Ovary (tissue), 9 donors: ENCODE data around the gene ZNF415. TPM values are rescaled to one million over a fixed set of nuclear protein-coding genes. Genes with fewer than 3 reads are reported as not detected.

Source experiments
- DNase-seq, 5 donors: peaks; one replicate each; pipeline ENCODE4 v3.0.0-alpha.2; 2019 to 2020
- H3K27ac ChIP-seq, 2 donors: fragments of 200-600 bp; one replicate each; pipeline versions ENCODE4 v1.5.1 to v1.8.0; 2019 to 2022
- H3K27me3 ChIP-seq: fragments of 200-600 bp; one replicate; pipeline ENCODE4 v1.8.0; 2022
- H3K36me3 ChIP-seq: fragments of 200-600 bp; sonication (generic); one replicate; pipeline ENCODE4 v1.5.1; 2019
- H3K4me1 ChIP-seq: one replicate; pipeline ENCODE4 v1.8.1; 2013; ENCODE audit warnings: mild to moderate bottlenecking, moderate library complexity; ENCODE audit not compliant: insufficient read depth
- H3K4me3 ChIP-seq: fragments of 200-600 bp; sonication (generic); one replicate; pipeline ENCODE4 v1.5.1; 2017
- H3K9me3 ChIP-seq, 2 donors: fragments of 200-600 bp in 1 of 2; sonication (generic) in 1 of 2; one replicate each; pipeline versions ENCODE4 v1.5.1 to v1.8.1; 2013 to 2019; ENCODE audit warnings: mild to moderate bottlenecking in 1 of 2, moderate library complexity in 1 of 2
- EP300 ChIP-seq: sonication (generic); formaldehyde crosslinking; IDR thresholded peaks from one replicate; pipeline ENCODE4 v1.6.1; 2017; ENCODE audit warnings: antibody characterized with exemption
- POLR2A ChIP-seq: fragments of 450-650 bp; IDR thresholded peaks from one replicate; pipeline ENCODE4 v1.6.1; 2017; ENCODE audit warnings: antibody characterized with exemption, mild to moderate bottlenecking, moderate library complexity
- WGBS, 3 donors: extraction: QIAGEN DNeasy Blood & Tissue Kit in 1 of 3; methylation state at CpG; one replicate each; pipeline versions ENCODE4 v1.1.5 to v1.1.7; 2013 to 2017; 5-methylcytosine and 5-hydroxymethylcytosine counted together
- intact Hi-C, 4 donors: fragments of 100-400 bp; cut with DNase I; formaldehyde crosslinking; loops; one replicate each; pipeline versions ENCODE4 v1.11.0 to v1.15.1; 2022 to 2023
- polyA plus RNA-seq, 2 donors: library from polyadenylated mRNA; stranded (reverse); fragments of 200-250 nt in 1 of 2; fragments of 350-450 nt in 1 of 2; fragmentation: Illumina TruSeq in 1 of 2; extraction: RNeasy Lipid Tissue Mini Kit (QIAGEN cat#74804) in 1 of 2; gene quantifications; one replicate each; pipeline ENCODE4 v1.2.3, GENCODE V29; 2013 to 2014
- total RNA-seq, 7 donors: library from RNA; depleted of rRNA in 2 of 7; stranded (reverse); fragments of >200 nt in 2 of 7; fragmentation: NEBNext Ultra II Directional in 3 of 7; extraction: Animal tissue kit (Norgen Biotek cat#: 25700) in 3 of 7; gene quantifications; one replicate each; pipeline versions ENCODE4 v1.1.0 to v1.2.4, GENCODE V29; 2016 to 2023
- TF ChIP-seq, protein P1 (sequence below), 3 donors: fragments of 450-650 bp in 2 of 3; fragments of 200-600 bp in 1 of 3; IDR thresholded peaks; one replicate each; pipeline versions ENCODE4 v1.5.1 to v1.8.0; 2016 to 2022; ENCODE audit warnings: antibody characterized with exemption in 3 of 3, mild to moderate bottlenecking in 1 of 3
- donor health status: DM: no; HTN: no; CAD: no; lungs with moderate emphysema.
- donor health status: DM: no; HTN: no; CAD: no.
- donor health status: Bipolar disorder and iron deficiency.
- donor health status: DM: yes; HTN: yes; CAD: no.
- donor health status: DM: no; HTN: no; CAD: no.
- donor health status: DM: yes; HTN: yes; CAD: no.

ZNF415 gene
- total and polyA plus RNA-seq, 9 donors, result 7.0 to 18.6 (median 12.4) TPM

DNA sequence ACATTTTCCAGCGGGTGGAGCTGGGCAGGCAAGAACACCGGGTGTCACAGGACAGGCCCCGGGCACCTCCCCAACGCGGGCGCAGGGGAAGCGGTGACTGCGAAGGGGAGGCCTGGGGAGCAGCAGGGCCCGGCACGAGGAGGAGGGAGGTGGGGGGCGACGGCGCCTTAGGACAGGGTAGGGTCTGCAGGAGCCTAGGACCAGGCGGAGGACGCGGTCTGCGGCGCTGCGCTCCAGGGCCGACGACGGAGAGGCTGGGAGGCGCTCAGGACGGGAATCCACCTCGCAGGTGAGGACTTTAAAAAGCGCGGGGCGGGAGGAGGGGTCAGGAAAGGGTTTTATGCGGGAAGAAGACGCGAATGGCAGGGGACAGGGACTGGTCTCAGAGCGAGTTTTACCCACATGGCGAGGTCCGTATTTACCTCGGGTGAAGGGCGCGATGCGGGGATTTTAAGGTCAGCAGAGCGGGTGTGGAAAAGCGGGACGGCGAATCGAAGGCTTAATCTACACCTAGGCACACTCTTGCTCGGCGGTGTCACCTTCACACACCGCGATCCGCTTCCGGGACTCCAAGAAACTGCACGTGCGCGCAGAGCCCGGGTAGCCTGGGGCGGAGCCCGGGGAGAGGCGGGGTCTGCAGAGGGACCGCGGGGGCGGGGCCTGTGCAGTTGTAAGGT is 74.7 kb downstream of the ZNF415 start:
- 1 to 3% (median 2%) methylated on average over 59 of the region's 59 CpGs for WGBS, 3 donors
- Histone ChIP-seq H3K9me3 (peaks cover 2 to 4% of the 10 kb centered on the region in 2 donors), H3K4me1 (peaks cover 3% of the 10 kb centered on the region), H3K36me3 (no peaks in the 10 kb centered on the region), H3K27ac (no peak overlapping the region), H3K4me3 (no peak overlapping the region), H3K27me3 (no peaks in the 10 kb centered on the region)
- TF ChIP-seq EP300, result no peak
- TF ChIP-seq, protein P1, sequence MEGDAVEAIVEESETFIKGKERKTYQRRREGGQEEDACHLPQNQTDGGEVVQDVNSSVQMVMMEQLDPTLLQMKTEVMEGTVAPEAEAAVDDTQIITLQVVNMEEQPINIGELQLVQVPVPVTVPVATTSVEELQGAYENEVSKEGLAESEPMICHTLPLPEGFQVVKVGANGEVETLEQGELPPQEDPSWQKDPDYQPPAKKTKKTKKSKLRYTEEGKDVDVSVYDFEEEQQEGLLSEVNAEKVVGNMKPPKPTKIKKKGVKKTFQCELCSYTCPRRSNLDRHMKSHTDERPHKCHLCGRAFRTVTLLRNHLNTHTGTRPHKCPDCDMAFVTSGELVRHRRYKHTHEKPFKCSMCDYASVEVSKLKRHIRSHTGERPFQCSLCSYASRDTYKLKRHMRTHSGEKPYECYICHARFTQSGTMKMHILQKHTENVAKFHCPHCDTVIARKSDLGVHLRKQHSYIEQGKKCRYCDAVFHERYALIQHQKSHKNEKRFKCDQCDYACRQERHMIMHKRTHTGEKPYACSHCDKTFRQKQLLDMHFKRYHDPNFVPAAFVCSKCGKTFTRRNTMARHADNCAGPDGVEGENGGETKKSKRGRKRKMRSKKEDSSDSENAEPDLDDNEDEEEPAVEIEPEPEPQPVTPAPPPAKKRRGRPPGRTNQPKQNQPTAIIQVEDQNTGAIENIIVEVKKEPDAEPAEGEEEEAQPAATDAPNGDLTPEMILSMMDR (IDR thresholded peaks at IDR 0.05), result no peak
- TF ChIP-seq POLR2A, result no peak
- peak in 2 of 5 donors; percentile 45 to 46 for DNase-seq
- intact Hi-C loops, result no loop called here

Other genes starting within 250 kb of the ZNF415 start
- gene ZNF320, start 235.3 kb downstream of the ZNF415 start, total RNA-seq, result 10 to 100 TPM; 10.7 to 28.5 (median 12.2) TPM
- 10 to 100 TPM in 1 of 2 donors, 1 to 10 TPM in 1; 9.3 to 10.4 TPM for gene ZNF320, start 235.3 kb downstream of the ZNF415 start, polyA plus RNA-seq
- gene ZNF888, start 209.5 kb downstream of the ZNF415 start, total RNA-seq, result 1 to 10 TPM; 3.4 to 7.9 (median 4.5) TPM
- 1 to 10 TPM; 2.6 to 3.3 TPM for gene ZNF888, start 209.5 kb downstream of the ZNF415 start, polyA plus RNA-seq
- 10 to 100 TPM in 4 of 7 donors, 1 to 10 TPM in 3; 3.9 to 15.1 (median 11.5) TPM for gene ZNF816, start 170.0 kb downstream of the ZNF415 start, total RNA-seq
- 1 to 10 TPM; 5.2 to 8.7 TPM for gene ZNF816, start 170.0 kb downstream of the ZNF415 start, polyA plus RNA-seq
- not detected for gene ERVV-1, start 119.0 kb downstream of the ZNF415 start, total RNA-seq
- not detected for gene ERVV-1, start 119.0 kb downstream of the ZNF415 start, polyA plus RNA-seq
- gene ERVV-2, start 88.2 kb downstream of the ZNF415 start, total RNA-seq, result not detected
- gene ERVV-2, start 88.2 kb downstream of the ZNF415 start, polyA plus RNA-seq, result not detected
- gene ZNF160, start 29.5 kb downstream of the ZNF415 start, total RNA-seq, result 10 to 100 TPM; 34.3 to 53.2 (median 37.6) TPM
- 10 to 100 TPM; 21.7 to 21.9 TPM for gene ZNF160, start 29.5 kb downstream of the ZNF415 start, polyA plus RNA-seq
- 10 to 100 TPM; 10.6 to 20.5 (median 15.6) TPM for gene ZNF347, start 26.1 kb upstream of the ZNF415 start, total RNA-seq
- 1 to 10 TPM; 4.4 to 9.5 TPM for gene ZNF347, start 26.1 kb upstream of the ZNF415 start, polyA plus RNA-seq
- gene ZNF665, start 60.4 kb upstream of the ZNF415 start, total RNA-seq, result 10 to 100 TPM in 3 of 7 donors, 1 to 10 TPM in 4; 3.9 to 13.0 (median 8.8) TPM
- gene ZNF665, start 60.4 kb upstream of the ZNF415 start, polyA plus RNA-seq, result 10 to 100 TPM in 1 of 2 donors, 1 to 10 TPM in 1; 9.2 to 10.2 TPM
- gene ZNF677, start 122.0 kb upstream of the ZNF415 start, total RNA-seq, result 10 to 100 TPM; 19.4 to 31.3 (median 28.8) TPM
- gene ZNF677, start 122.0 kb upstream of the ZNF415 start, polyA plus RNA-seq, result 10 to 100 TPM; 19.1 to 23.7 TPM
- under 1 TPM in 1 of 7 donors, not detected in 6; 0.25 TPM for gene VN1R2, start 125.4 kb upstream of the ZNF415 start, total RNA-seq
- gene VN1R2, start 125.4 kb upstream of the ZNF415 start, polyA plus RNA-seq, result not detected
- not detected for gene VN1R4, start 134.8 kb upstream of the ZNF415 start, total RNA-seq
- not detected for gene VN1R4, start 134.8 kb upstream of the ZNF415 start, polyA plus RNA-seq
- 1 to 10 TPM; 3.1 to 8.2 (median 7.3) TPM for gene ZNF845, start 200.8 kb upstream of the ZNF415 start, total RNA-seq
- gene ZNF845, start 200.8 kb upstream of the ZNF415 start, polyA plus RNA-seq, result 1 to 10 TPM; 3.3 to 3.8 TPM
- gene ZNF525, start 232.8 kb upstream of the ZNF415 start, total RNA-seq, result 10 to 100 TPM in 6 of 7 donors, 1 to 10 TPM in 1; 4.0 to 25.7 (median 18.8) TPM
- 1 to 10 TPM; 6.2 to 8.1 TPM for gene ZNF525, start 232.8 kb upstream of the ZNF415 start, polyA plus RNA-seq